Kidney epithelial cell (primary cell): Measurements from ENCODE around the gene SLC29A4. TPM values are rescaled to one million over a fixed set of nuclear protein-coding genes. Genes with fewer than 3 reads are reported as not detected.

Source experiments
- DNase-seq: peaks from one replicate; pipeline ENCODE4 v3.0.0-alpha.2; 2010; ENCODE audit warnings: low read depth
- H3K27me3 ChIP-seq: 2 replicates; pipeline ENCODE4 v1.6.0; 2011; ENCODE audit warnings: low read length; ENCODE audit not compliant: control insufficient read depth, insufficient read depth
- H3K36me3 ChIP-seq: 2 replicates; pipeline ENCODE4 v1.5.1; 2011; ENCODE audit warnings: low read length; ENCODE audit not compliant: control insufficient read depth, insufficient read depth
- H3K4me3 ChIP-seq: 2 replicates; pipeline ENCODE4 v1.5.1; 2011; ENCODE audit warnings: low read depth, mild to moderate bottlenecking, control low read depth, low read length
- CTCF ChIP-seq: IDR thresholded peaks from 2 replicates; pipeline ENCODE4 v1.5.1; 2011; ENCODE audit warnings: mild to moderate bottlenecking, moderate library complexity, low read length, control low read depth, inconsistent platforms; ENCODE audit not compliant: insufficient read depth, poor library complexity, severe bottlenecking
- total RNA-seq: library from RNA; depleted of rRNA; stranded (reverse); fragments of >200 nt; gene quantifications from 2 replicates; pipeline ENCODE4 v1.2.3, GENCODE V29; 2015

Gene SLC29A4
- total RNA-seq, 1 donor from 2014 or later, result 6.1 TPM

GRCh38 chr7:5294169-5294987 is 11.6 kb downstream of the SLC29A4 start:
- TF ChIP-seq CTCF, result no peak
- H3K4me3 ChIP-seq, result no peak overlapping the region
- DNase-seq, result no peak
- H3K27me3 ChIP-seq, result peaks cover 5% of the 10 kb centered on the region
- H3K36me3 ChIP-seq, result no peaks in the 10 kb centered on the region

- Histone ChIP-seq H3K36me3 (no peaks in the 10 kb centered on the region), H3K27me3 (peaks cover 5% of the 10 kb centered on the region), H3K4me3 (no peak overlapping the region)
- no peak for DNase-seq
- no peak for TF ChIP-seq CTCF
Measured at GRCh38 chr7:5295039-5296014, 12.6 kb downstream of the SLC29A4 start.

- no peak for DNase-seq
- Histone ChIP-seq H3K27me3 (peaks cover 5% of the 10 kb centered on the region), H3K36me3 (no peaks in the 10 kb centered on the region), H3K4me3 (no peak overlapping the region)
- no peak for TF ChIP-seq CTCF
Measured at GRCh38 chr7:5296015-5296610, 13.4 kb downstream of the SLC29A4 start.

- peaks cover 5% of the 10 kb centered on the region for H3K27me3 ChIP-seq
- no peak for TF ChIP-seq CTCF
- H3K4me3 ChIP-seq, result no peak overlapping the region
- DNase-seq, result no peak
- H3K36me3 ChIP-seq, result no peaks in the 10 kb centered on the region
Measured at GRCh38 chr7:5296611-5297226, 14.0 kb downstream of the SLC29A4 start.

- Histone ChIP-seq H3K4me3 (no peak overlapping the region), H3K36me3 (no peaks in the 10 kb centered on the region), H3K27me3 (peaks cover 5% of the 10 kb centered on the region)
- no peak for DNase-seq
- no peak for TF ChIP-seq CTCF
Measured at GRCh38 chr7:5300366-5300765, 17.6 kb downstream of the SLC29A4 start.
